Measurements from ENCODE around the gene FERMT1.

- TF ChIP-seq CTCF (IDR thresholded peaks at IDR 0.05) (no peak), POLR2A (IDR thresholded peaks at IDR 0.05) (no peak)
Measured at GRCh38 chr20:6037082-6037481, 85.7 kb downstream of the FERMT1 start.

Data from tibial nerve (tissue), 3 donors.